Endothelial cell of umbilical vein (primary cell): ENCODE results near the gene MRC2. TPM values are rescaled to one million over a fixed set of nuclear protein-coding genes. Genes with fewer than 3 reads are reported as not detected.

Source experiments
- BruUV-seq: library from RNA; stranded (reverse); fragments of 400-500 nt; replicated peaks from 2 replicates; lab custom pipeline; 2021; lab: Mats Ljungman, UMichigan
- CTCF ChIA-PET: fragments of 300-600, 350-600 bp; sonication (Branson Sonifier 250); formaldehyde crosslinking; loops from one replicate; lab custom pipeline; 2021; ENCODE audit warnings: antibody characterized with exemption, inconsistent platforms; lab: Charles Lee
- POLR2A ChIA-PET: fragments of 300-600, 350-600 bp; sonication (Branson Sonifier 250); formaldehyde crosslinking; loops from one replicate; lab custom pipeline; 2021; ENCODE audit warnings: antibody characterized with exemption, inconsistent platforms; lab: Charles Lee
- DNase-seq: peaks from one replicate; pipeline ENCODE4 v3.0.0-alpha.2; 2011; ENCODE audit warnings: low read depth, low spot score
- FAIRE-seq: peaks from 2 replicates; lab custom pipeline; 2011; peaks lifted over from hg19 to GRCh38; lab: Jason Lieb, UNC
- H2AFZ ChIP-seq: 2 replicates; pipeline ENCODE4 v1.6.0; 2012; ENCODE audit warnings: low read depth, low read length, control low read depth, inconsistent platforms
- H3K27ac ChIP-seq: 2 replicates; pipeline ENCODE4 v1.5.1; 2011; ENCODE audit warnings: low read depth, mild to moderate bottlenecking, control low read depth, low read length, moderate library complexity; ENCODE audit not compliant: insufficient read depth
- H3K27me3 ChIP-seq, 2 experiments: 2 replicates each; pipeline versions ENCODE4 v1.6.0 to v1.6.1; 2011; ENCODE audit warnings: low read length in 2 of 2, mixed read lengths in 1 of 2; ENCODE audit not compliant: control insufficient read depth in 2 of 2, insufficient read depth in 2 of 2
- H3K36me3 ChIP-seq, 2 experiments: 2 replicates in 1 of 2; 3 replicates in 1 of 2; pipeline ENCODE4 v1.5.1; 2011; ENCODE audit warnings: low read length in 2 of 2, mild to moderate bottlenecking in 1 of 2, moderate library complexity in 1 of 2; ENCODE audit not compliant: control insufficient read depth in 2 of 2, insufficient read depth in 2 of 2; ENCODE audit errors: extremely low read depth in 1 of 2
- H3K4me1 ChIP-seq: 3 replicates; pipeline ENCODE4 v1.5.1; 2011; ENCODE audit warnings: mild to moderate bottlenecking, low read length; ENCODE audit not compliant: control insufficient read depth, insufficient read depth; ENCODE audit errors: extremely low read depth
- H3K4me2 ChIP-seq: 2 replicates; pipeline ENCODE4 v1.6.1; 2011; ENCODE audit warnings: low read length, control low read depth, mixed read lengths; ENCODE audit not compliant: insufficient read depth
- H3K4me3 ChIP-seq, 3 experiments: fragments of 200-600 bp in 1 of 3; sonication (generic), shearing (Covaris generic) in 1 of 3; replicated peaks in 1 of 3; 2 replicates each; pipeline ENCODE4 v1.5.1; 2011 to 2016; ENCODE audit warnings: control low read depth in 3 of 3, low read length in 3 of 3, mild to moderate bottlenecking in 2 of 3, inconsistent platforms in 1 of 3, low read depth in 1 of 3, moderate library complexity in 1 of 3; ENCODE audit not compliant: insufficient read depth in 1 of 3
- H3K79me2 ChIP-seq: 2 replicates; pipeline ENCODE4 v1.6.0; 2012; ENCODE audit warnings: low read length, inconsistent platforms; ENCODE audit not compliant: control insufficient read depth, insufficient read depth
- H3K9ac ChIP-seq: replicated peaks from 2 replicates; pipeline ENCODE3; 2011; ENCODE audit warnings: low read length, control low read depth; ENCODE audit not compliant: insufficient read depth; ENCODE audit errors: extremely low read depth
- H3K9me1 ChIP-seq: replicated peaks from 3 replicates; pipeline ENCODE4 v1.6.0; 2011; ENCODE audit warnings: mild to moderate bottlenecking, low read length; ENCODE audit not compliant: control insufficient read depth, insufficient read depth; ENCODE audit errors: extremely low read depth
- H3K9me3 ChIP-seq: replicated peaks from 2 replicates; pipeline ENCODE4 v1.5.1; 2012; ENCODE audit warnings: low read length, inconsistent platforms; ENCODE audit not compliant: control insufficient read depth, insufficient read depth
- H4K20me1 ChIP-seq: replicated peaks from 2 replicates; pipeline ENCODE3; 2011; ENCODE audit warnings: mild to moderate bottlenecking, low read length; ENCODE audit not compliant: control insufficient read depth, insufficient read depth; ENCODE audit errors: extremely low read depth
- EZH2 ChIP-seq: IDR thresholded peaks from 2 replicates; pipeline ENCODE4 v1.6.1; 2012; ENCODE audit warnings: borderline replicate concordance, low read depth, mild to moderate bottlenecking, moderate library complexity, low read length, inconsistent platforms; ENCODE audit not compliant: severe bottlenecking
- FOS ChIP-seq: IDR thresholded peaks from 2 replicates; pipeline ENCODE4 v1.6.1; 2011; ENCODE audit warnings: mild to moderate bottlenecking, low read length, moderate library complexity, borderline replicate concordance; ENCODE audit not compliant: insufficient read depth
- GATA2 ChIP-seq: IDR thresholded peaks from 2 replicates; pipeline ENCODE4 v1.7.0; 2011; ENCODE audit warnings: low read depth, mild to moderate bottlenecking, moderate library complexity, mixed read lengths, low read length; ENCODE audit not compliant: insufficient read length, insufficient read depth
- JUN ChIP-seq: IDR thresholded peaks from 2 replicates; pipeline ENCODE4 v1.6.1; 2011; ENCODE audit warnings: borderline replicate concordance, low read depth; ENCODE audit not compliant: insufficient read length, insufficient read depth
- MAX ChIP-seq: IDR thresholded peaks from 2 replicates; pipeline ENCODE4 v1.6.1; 2011; ENCODE audit not compliant: insufficient read depth, insufficient read length
- MYC ChIP-seq: IDR thresholded peaks from one replicate; pipeline ENCODE4 v1.6.1; 2011; ENCODE audit warnings: mild to moderate bottlenecking, low read depth, low read length
- POLR2A ChIP-seq: IDR thresholded peaks from 2 replicates; pipeline ENCODE4 v1.6.1; 2012; ENCODE audit warnings: low read depth, mild to moderate bottlenecking, control low read depth, low read length
- POLR2AphosphoS5 ChIP-seq: IDR thresholded peaks from 2 replicates; pipeline ENCODE4 v1.6.1; 2012; ENCODE audit warnings: low read depth, mild to moderate bottlenecking, control low read depth, low read length, moderate library complexity; ENCODE audit not compliant: insufficient read depth
- dilution Hi-C: fragments of 300-500 bp; cut with MboI; formaldehyde crosslinking; loops from one replicate; pipeline ENCODE4 v1.15.0; 2019; ENCODE audit warnings: low sequenced_read_pairs; ENCODE audit not compliant: extremely low pct_ligation_motif_present
- intact Hi-C: fragments of 100-400 bp; cut with micrococcal nuclease; formaldehyde crosslinking; loops from one replicate; pipeline ENCODE4 v1.10.0; 2022
- polyA plus RNA-seq, 4 experiments: library from polyadenylated mRNA; depleted of rRNA in 3 of 4; stranded (reverse) in 3 of 4; unstranded in 1 of 4; fragments of >200 nt; gene quantifications; 2 replicates each; pipeline versions ENCODE4 v1.2.1 to v1.2.3, GENCODE V29; 2011 to 2012; ENCODE audit warnings: missing spikeins in 1 of 4
- total RNA-seq: library from RNA; stranded (reverse); gene quantifications from 2 replicates; pipeline ENCODE4 v1.2.3, GENCODE V29; 2021
- TF ChIP-seq, protein P1 (sequence below), 2 donors: IDR thresholded peaks; 1 replicate in 1 of 2; 2 replicates in 1 of 2; pipeline ENCODE4 v1.5.1; 2011; ENCODE audit warnings: low read length in 2 of 2, mild to moderate bottlenecking in 2 of 2, moderate library complexity in 2 of 2, control low read depth in 1 of 2, inconsistent platforms in 1 of 2, low read depth in 1 of 2; ENCODE audit not compliant: insufficient read depth in 1 of 2; ENCODE audit errors: extremely low read depth in 1 of 2

The MRC2 gene
- total and polyA plus RNA-seq, 2 donors (not counting 3 experiments of a cell fraction or from before 2014, with no cell fraction given), result 30.6 to 52.7 TPM

DNA sequence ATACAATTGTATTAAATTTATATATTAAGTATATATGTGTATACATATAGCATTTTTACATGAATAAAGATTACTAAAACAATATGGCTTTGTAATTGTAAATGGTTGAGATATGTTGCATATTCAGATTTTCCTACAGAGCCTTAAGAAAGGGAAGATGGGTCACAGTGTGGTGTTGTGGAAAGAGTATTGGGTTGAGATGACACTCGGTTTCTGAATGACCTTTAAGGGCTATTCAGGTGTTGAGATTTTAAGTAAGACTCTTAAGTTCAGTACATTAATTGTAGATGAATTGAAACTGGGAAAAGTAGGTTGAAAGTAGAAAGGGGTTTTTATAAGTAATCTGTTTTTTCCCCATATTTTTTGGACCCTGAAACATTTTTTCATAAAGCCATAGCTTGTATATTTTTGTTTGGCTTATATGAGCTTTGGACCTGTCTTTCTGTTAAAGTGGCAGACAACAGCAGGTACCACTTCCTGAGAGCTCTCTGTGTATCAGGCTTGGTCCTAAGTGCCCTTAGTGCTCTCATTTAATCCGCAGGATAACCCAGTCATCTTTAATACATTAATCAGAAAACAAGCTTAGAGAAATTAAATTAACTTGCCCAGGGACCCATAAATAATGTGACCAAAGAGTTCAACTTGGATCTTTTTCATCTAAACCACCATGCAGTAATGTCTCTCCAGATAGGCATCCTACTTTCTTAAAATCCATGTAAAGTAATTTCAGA lies 48.5 kb upstream of the MRC2 start:
- Histone ChIP-seq H3K79me2 (no peaks in the 10 kb centered on the region), H3K9ac (no peak overlapping the region), H2AFZ (no peak overlapping the region), H4K20me1 (no peaks in the 10 kb centered on the region), H3K27ac (no peak overlapping the region), H3K36me3 (peaks cover 0 to 18% of the 10 kb centered on the region in 2 experiments), H3K9me3 (no peaks in the 10 kb centered on the region), H3K9me1 (no peaks in the 10 kb centered on the region), H3K27me3 (no peaks in the 10 kb centered on the region), H3K4me2 (no peak overlapping the region), H3K4me3 (no peak overlapping the region), H3K4me1 (peaks cover 8% of the 10 kb centered on the region)
- no peak for TF ChIP-seq POLR2AphosphoS5
- no peak for TF ChIP-seq GATA2
- no peak for TF ChIP-seq JUN
- TF ChIP-seq, protein P1, sequence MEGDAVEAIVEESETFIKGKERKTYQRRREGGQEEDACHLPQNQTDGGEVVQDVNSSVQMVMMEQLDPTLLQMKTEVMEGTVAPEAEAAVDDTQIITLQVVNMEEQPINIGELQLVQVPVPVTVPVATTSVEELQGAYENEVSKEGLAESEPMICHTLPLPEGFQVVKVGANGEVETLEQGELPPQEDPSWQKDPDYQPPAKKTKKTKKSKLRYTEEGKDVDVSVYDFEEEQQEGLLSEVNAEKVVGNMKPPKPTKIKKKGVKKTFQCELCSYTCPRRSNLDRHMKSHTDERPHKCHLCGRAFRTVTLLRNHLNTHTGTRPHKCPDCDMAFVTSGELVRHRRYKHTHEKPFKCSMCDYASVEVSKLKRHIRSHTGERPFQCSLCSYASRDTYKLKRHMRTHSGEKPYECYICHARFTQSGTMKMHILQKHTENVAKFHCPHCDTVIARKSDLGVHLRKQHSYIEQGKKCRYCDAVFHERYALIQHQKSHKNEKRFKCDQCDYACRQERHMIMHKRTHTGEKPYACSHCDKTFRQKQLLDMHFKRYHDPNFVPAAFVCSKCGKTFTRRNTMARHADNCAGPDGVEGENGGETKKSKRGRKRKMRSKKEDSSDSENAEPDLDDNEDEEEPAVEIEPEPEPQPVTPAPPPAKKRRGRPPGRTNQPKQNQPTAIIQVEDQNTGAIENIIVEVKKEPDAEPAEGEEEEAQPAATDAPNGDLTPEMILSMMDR (IDR thresholded peaks at IDR 0.05; ENCODE audit: extremely low read depth in 1 of 2, insufficient read depth in 1 of 2, low read depth in 1 of 2, low read length in 2 of 2), result no peak
- TF ChIP-seq EZH2, result no peak
- TF ChIP-seq MYC, result no peak
- no peak for TF ChIP-seq POLR2A
- TF ChIP-seq FOS, result no peak
- no peak for TF ChIP-seq MAX
- BruUV-seq, result no TSS peak
- no peak for FAIRE-seq
- intact Hi-C loops, result loop anchor here (10.0 kb wide), 1 partner anchor 1246 kb away; the partner anchor contains the start of genes FTSJ3 and PSMC5
- ChIA-PET CTCF (interaction anchor here (1.0 to 2.7 kb wide), 3 partner anchors 12 to 26 kb away, joined by 3 to 10 read pairs (median 5); no protein-coding TSS in a partner anchor), POLR2A (no interaction called here)
- dilution Hi-C loops, result no loop called here
- no peak for DNase-seq
